A673 (cell line): Measurements from ENCODE around the gene PEAK3.

Experiments used
- EZH2 ChIP-seq: fragments of 200-600 bp; sonication (generic); IDR thresholded peaks from 2 replicates; pipeline ENCODE4 v1.6.1; 2017; ENCODE audit warnings: borderline replicate concordance, low read depth, mild to moderate bottlenecking, mixed read lengths, antibody characterized with exemption, low read length; ENCODE audit not compliant: poor library complexity, severe bottlenecking
- TF ChIP-seq, protein P1 (sequence below): fragments of 300-800, 200-600 bp; sonication (generic); conservative IDR thresholded peaks from 2 replicates; pipeline ENCODE4 v1.5.1; 2017; ENCODE audit warnings: low read depth, mild to moderate bottlenecking, antibody characterized with exemption, low read length, moderate library complexity, mixed read lengths

DNA sequence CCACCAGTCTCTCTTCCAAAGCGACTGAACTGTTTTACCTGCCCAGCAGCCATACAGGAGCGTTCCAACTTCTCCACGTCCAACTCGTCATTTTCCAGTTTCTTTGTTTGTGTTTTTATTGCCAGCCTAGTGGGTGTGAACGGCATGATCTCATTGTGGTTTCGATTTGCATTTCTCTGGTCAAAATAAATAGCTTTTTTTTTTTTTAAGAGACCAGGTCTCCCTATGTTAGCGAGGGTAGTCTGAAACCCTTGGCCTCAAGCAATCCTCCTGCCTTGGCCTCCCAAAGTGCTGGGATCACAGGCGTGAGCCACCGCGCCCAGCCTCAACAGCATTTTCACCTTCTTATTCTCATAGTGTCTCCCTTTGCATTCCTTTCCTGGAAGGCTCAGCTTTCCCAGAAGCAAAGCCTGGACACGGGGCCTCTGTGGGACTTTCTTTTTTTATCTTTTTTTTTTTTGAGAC is 21.6 kb downstream of the PEAK3 start:
- TF ChIP-seq, protein P1, sequence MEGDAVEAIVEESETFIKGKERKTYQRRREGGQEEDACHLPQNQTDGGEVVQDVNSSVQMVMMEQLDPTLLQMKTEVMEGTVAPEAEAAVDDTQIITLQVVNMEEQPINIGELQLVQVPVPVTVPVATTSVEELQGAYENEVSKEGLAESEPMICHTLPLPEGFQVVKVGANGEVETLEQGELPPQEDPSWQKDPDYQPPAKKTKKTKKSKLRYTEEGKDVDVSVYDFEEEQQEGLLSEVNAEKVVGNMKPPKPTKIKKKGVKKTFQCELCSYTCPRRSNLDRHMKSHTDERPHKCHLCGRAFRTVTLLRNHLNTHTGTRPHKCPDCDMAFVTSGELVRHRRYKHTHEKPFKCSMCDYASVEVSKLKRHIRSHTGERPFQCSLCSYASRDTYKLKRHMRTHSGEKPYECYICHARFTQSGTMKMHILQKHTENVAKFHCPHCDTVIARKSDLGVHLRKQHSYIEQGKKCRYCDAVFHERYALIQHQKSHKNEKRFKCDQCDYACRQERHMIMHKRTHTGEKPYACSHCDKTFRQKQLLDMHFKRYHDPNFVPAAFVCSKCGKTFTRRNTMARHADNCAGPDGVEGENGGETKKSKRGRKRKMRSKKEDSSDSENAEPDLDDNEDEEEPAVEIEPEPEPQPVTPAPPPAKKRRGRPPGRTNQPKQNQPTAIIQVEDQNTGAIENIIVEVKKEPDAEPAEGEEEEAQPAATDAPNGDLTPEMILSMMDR, result no peak
- TF ChIP-seq EZH2, result no peak
